HCT116 (cell line): ENCODE results near the gene DIDO1. TPM values are rescaled to one million over a fixed set of nuclear protein-coding genes. Genes with fewer than 3 reads are reported as not detected.

Experiments
- ATAC-seq: fragments of 200-7000 bp; cut with Tn5 transposase; 2 replicates; pipeline ENCODE4 v1.9.1; 2020; ENCODE audit warnings: mild to moderate bottlenecking, moderate library complexity
- BruUV-seq: library from RNA; stranded (reverse); fragments of 400-500 nt; replicated peaks from 2 replicates; lab custom pipeline; 2021; lab: Mats Ljungman, UMichigan
- CTCF ChIA-PET: fragments of 300-600 bp; sonication (Branson Sonifier 250); formaldehyde crosslinking; loops from one replicate; lab custom pipeline; 2021; ENCODE audit warnings: antibody characterized with exemption; lab: Charles Lee
- POLR2A ChIA-PET: fragments of 300-600, 350-600 bp; sonication (Branson Sonifier 250); formaldehyde crosslinking; loops from one replicate; lab custom pipeline; 2021; ENCODE audit warnings: antibody characterized with exemption; lab: Charles Lee
- RAD21 ChIA-PET, 2 experiments: fragments of 300-600 bp; sonication (Branson Sonifier 250); formaldehyde crosslinking; loops; one replicate each; lab custom pipeline; 2023; ENCODE audit warnings: low total read pairs in 2 of 2; ENCODE audit not compliant: uncharacterized antibody in 2 of 2, unreplicated experiment in 2 of 2, low non-redundant PET in 1 of 2; lab: Charles Lee
- DNase-seq: peaks from one replicate; pipeline ENCODE4 v3.0.0-alpha.2; 2010; ENCODE audit warnings: low read depth, low spot score
- H2AFZ ChIP-seq: fragments of 200-600 bp; shearing (Covaris generic), sonication (generic); 2 replicates; pipeline ENCODE4 v1.6.1; 2017; ENCODE audit warnings: low read depth, mixed run types, mixed read lengths, antibody characterized with exemption, low read length; ENCODE audit not compliant: poor library complexity, severe bottlenecking
- H3K27ac ChIP-seq: 2 replicates; pipeline ENCODE4 v1.5.1; 2012; ENCODE audit warnings: low read depth, low read length
- H3K27me3 ChIP-seq: fragments of 200-600 bp; sonication (generic); 2 replicates; pipeline ENCODE4 v1.6.1; 2016; ENCODE audit warnings: mixed run types, low read length, mixed read lengths; ENCODE audit not compliant: insufficient read depth
- H3K36me3 ChIP-seq, 2 experiments: fragments of 200-500 bp in 1 of 2; fragments of 200-600 bp in 1 of 2; sonication (Bioruptor generic) in 1 of 2; sonication (generic) in 1 of 2; 2 replicates each; pipeline versions ENCODE4 v1.5.1 to v1.6.1; 2014 to 2016; ENCODE audit warnings: low read length in 2 of 2, inconsistent platforms in 1 of 2, mixed read lengths in 1 of 2, mixed run types in 1 of 2; ENCODE audit not compliant: insufficient read depth in 2 of 2, control insufficient read depth in 1 of 2
- H3K4me1 ChIP-seq, 2 experiments: fragments of 200-600 bp in 1 of 2; sonication (generic) in 1 of 2; 2 replicates each; pipeline versions ENCODE4 v1.5.1 to v1.6.1; 2012 to 2017; ENCODE audit warnings: low read length in 2 of 2, inconsistent platforms in 1 of 2, mild to moderate bottlenecking in 1 of 2, mixed read lengths in 1 of 2, mixed run types in 1 of 2, moderate library complexity in 1 of 2; ENCODE audit not compliant: insufficient read depth in 2 of 2, control insufficient read depth in 1 of 2
- H3K4me2 ChIP-seq: fragments of 200-600 bp; sonication (generic); 2 replicates; pipeline ENCODE4 v1.6.1; 2017; ENCODE audit warnings: mixed run types, low read length, mixed read lengths
- H3K4me3 ChIP-seq, 2 experiments: fragments of 200-600 bp in 1 of 2; sonication (generic) in 1 of 2; replicated peaks in 1 of 2; 2 replicates each; pipeline ENCODE4 v1.5.1; 2011 to 2016; ENCODE audit warnings: low read length in 2 of 2, control low read depth in 1 of 2, low read depth in 1 of 2, mild to moderate bottlenecking in 1 of 2, mixed read lengths in 1 of 2, mixed run types in 1 of 2
- H3K79me2 ChIP-seq: fragments of 200-600 bp; sonication (generic); 2 replicates; pipeline ENCODE4 v1.6.1; 2017; ENCODE audit warnings: mild to moderate bottlenecking, mixed run types, low read length, moderate library complexity, mixed read lengths; ENCODE audit not compliant: insufficient read depth
- H3K9ac ChIP-seq: fragments of 200-600 bp; sonication (generic); 2 replicates; pipeline ENCODE4 v1.6.1; 2016; ENCODE audit warnings: low read length, mixed read lengths
- H3K9me2 ChIP-seq: fragments of 200-600 bp; sonication (generic), shearing (Covaris generic); 2 replicates; pipeline ENCODE4 v1.6.1; 2017; ENCODE audit warnings: mixed run types, mild to moderate bottlenecking, moderate library complexity; ENCODE audit not compliant: insufficient read depth
- H3K9me3 ChIP-seq, 2 experiments: fragments of 200-500 bp in 1 of 2; fragments of 200-600 bp in 1 of 2; sonication (Bioruptor generic) in 1 of 2; sonication (generic) in 1 of 2; 2 replicates each; pipeline ENCODE4 v1.6.1; 2014 to 2017; ENCODE audit warnings: low read length in 2 of 2, mixed read lengths in 2 of 2, inconsistent platforms in 1 of 2, low read depth in 1 of 2, mild to moderate bottlenecking in 1 of 2, mixed run types in 1 of 2, moderate library complexity in 1 of 2; ENCODE audit not compliant: control insufficient read depth in 1 of 2, insufficient read depth in 1 of 2
- H4K20me1 ChIP-seq: fragments of 200-600 bp; sonication (generic), shearing (Covaris generic); 2 replicates; pipeline ENCODE4 v1.6.1; 2017; ENCODE audit warnings: mixed run types, mild to moderate bottlenecking, moderate library complexity; ENCODE audit not compliant: insufficient read depth
- ATF3 ChIP-seq: IDR thresholded peaks from 2 replicates; pipeline ENCODE4 v1.6.1; 2012
- CBX3 ChIP-seq: IDR thresholded peaks from 2 replicates; pipeline ENCODE4 v1.6.1; 2012; ENCODE audit warnings: low read depth
- CTCF ChIP-seq, 3 experiments: fragments of 200-600 bp in 1 of 3; sonication (generic) in 1 of 3; IDR thresholded peaks in 2 of 3; conservative IDR thresholded peaks in 1 of 3; 2 replicates each; pipeline ENCODE4 v1.5.1; 2012 to 2017; ENCODE audit warnings: low read depth in 2 of 3, low read length in 2 of 3, antibody characterized with exemption in 1 of 3, borderline replicate concordance in 1 of 3, control low read depth in 1 of 3, mild to moderate bottlenecking in 1 of 3, mixed read lengths in 1 of 3, mixed run types in 1 of 3, moderate library complexity in 1 of 3; ENCODE audit not compliant: insufficient read depth in 1 of 3
- EGR1 ChIP-seq: IDR thresholded peaks from 2 replicates; pipeline ENCODE4 v1.6.1; 2012; ENCODE audit warnings: low read depth
- ELF1 ChIP-seq: IDR thresholded peaks from 2 replicates; pipeline ENCODE4 v1.6.1; 2012; ENCODE audit warnings: low read depth, borderline replicate concordance
- EZH2 ChIP-seq: fragments of 200-600 bp; sonication (generic); IDR thresholded peaks from 2 replicates; pipeline ENCODE4 v1.6.1; 2017; ENCODE audit warnings: antibody characterized with exemption, mixed run types
- JUND ChIP-seq: IDR thresholded peaks from 2 replicates; pipeline ENCODE4 v1.6.1; 2012
- RAD21 ChIP-seq: IDR thresholded peaks from 2 replicates; pipeline ENCODE4 v1.6.1; 2012; ENCODE audit warnings: low read depth, mild to moderate bottlenecking
- SP1 ChIP-seq: IDR thresholded peaks from 2 replicates; pipeline ENCODE4 v1.6.1; 2012; ENCODE audit warnings: low read depth
- TCF7L2 ChIP-seq: IDR thresholded peaks from 2 replicates; pipeline ENCODE4 v1.7.0; 2011; ENCODE audit warnings: borderline replicate concordance, inconsistent platforms; ENCODE audit not compliant: insufficient read depth, insufficient read length; ENCODE audit errors: extremely low read depth
- YY1 ChIP-seq: IDR thresholded peaks from 2 replicates; pipeline ENCODE4 v1.6.1; 2011; ENCODE audit warnings: low read length, low read depth, moderate library complexity, mild to moderate bottlenecking; ENCODE audit not compliant: insufficient replicate concordance; ENCODE audit errors: extremely low read depth
- ZBTB33 ChIP-seq: IDR thresholded peaks from 2 replicates; pipeline ENCODE4 v1.6.1; 2011; ENCODE audit warnings: mild to moderate bottlenecking, low read length, moderate library complexity; ENCODE audit not compliant: insufficient replicate concordance; ENCODE audit errors: extremely low read depth
- ZNF274 ChIP-seq: fragments of 200-500 bp; sonication (Bioruptor generic); IDR thresholded peaks from 2 replicates; pipeline ENCODE4 v1.6.1; 2014; ENCODE audit warnings: mild to moderate bottlenecking, low read depth, low read length, inconsistent platforms
- intact Hi-C: fragments of 100-400 bp; cut with micrococcal nuclease; formaldehyde crosslinking; loops from 2 replicates; pipeline ENCODE4 v1.10.0; 2022
- total RNA-seq: library from RNA; stranded (reverse); gene quantifications from one replicate; pipeline ENCODE4 v1.2.1, GENCODE V29; 2021; ENCODE audit not compliant: unreplicated experiment

Gene DIDO1
- total RNA-seq, 1 experiment from 2014 or later: 41.4 TPM

- BruUV-seq: no TSS peak
- no peaks in the 10 kb centered on the region for H3K9me2 ChIP-seq
- CTCF ChIA-PET: interaction anchor here (1.1 to 1.5 kb wide), 3 partner anchors 10 to 96 kb away, joined by 3 to 5 read pairs (median 4); no protein-coding TSS in a partner anchor
- TF ChIP-seq JUND: no peak
- no peak for TF ChIP-seq TCF7L2
- TF ChIP-seq CBX3: no peak
- no peak for TF ChIP-seq YY1
- no peak for TF ChIP-seq ZBTB33
- no peak for TF ChIP-seq ZNF274
- no peak for TF ChIP-seq RAD21
- no peak for TF ChIP-seq ATF3
- no peak for TF ChIP-seq ELF1
- no peak for TF ChIP-seq EZH2
- no peak for TF ChIP-seq EGR1
- no peak for TF ChIP-seq SP1
- TF ChIP-seq CTCF (IDR thresholded peaks at IDR 0.05 in 2 of 3, conservative IDR thresholded peaks at IDR 0.05 in 1 of 3; ENCODE audit: borderline replicate concordance in 1 of 3, insufficient read depth in 1 of 3, low read depth in 2 of 3, low read length in 2 of 3): no peak
- no peaks in the 10 kb centered on the region for H3K79me2 ChIP-seq
- H3K27me3 ChIP-seq: no peaks in the 10 kb centered on the region
- no peak overlapping the region for H3K4me3 ChIP-seq
- no peak overlapping the region for H2AFZ ChIP-seq
- peak overlapping the region; percentile 13; the same call in 1 of the 2 replicates for H3K27ac ChIP-seq
- no peaks in the 10 kb centered on the region for H4K20me1 ChIP-seq
- no peak for DNase-seq
- RAD21 ChIA-PET: no interaction called here
- no peaks in the 10 kb centered on the region for H3K9me3 ChIP-seq
- H3K36me3 ChIP-seq: no peaks in the 10 kb centered on the region
- intact Hi-C loops: no loop called here
- ATAC-seq: no peak
- POLR2A ChIA-PET: no interaction called here
- no peak overlapping the region for H3K4me2 ChIP-seq
- H3K9ac ChIP-seq: no peak overlapping the region
- peaks cover 13 to 26% of the 10 kb centered on the region in 2 experiments for H3K4me1 ChIP-seq
These were observed 49.8 kb downstream of the DIDO1 start for GRCh38 chr20:62876501-62876901.
